Superior temporal gyrus (tissue), 1 donor: ENCODE measurements around the gene BANP.

Experiments
- DNase-seq: peaks from one replicate; pipeline ENCODE4 v3.0.0-alpha.2; 2016; ENCODE audit errors: extremely low spot score

The BANP gene

GRCh38 chr16:87949071-87949744, 2.0 kb upstream of the BANP start:
- DNase-seq, result no peak

GRCh38 chr16:87951552-87952538, 611 bp downstream of the BANP start:
- no peak for DNase-seq

- DNase-seq, result no peak
Measured at GRCh38 chr16:87952751-87953150, 1.5 kb downstream of the BANP start.

- no peak for DNase-seq
Measured at GRCh38 chr16:87953308-87954215, 2.3 kb downstream of the BANP start.

GRCh38 chr16:87954361-87954760, 3.1 kb downstream of the BANP start:
- DNase-seq, result no peak

- DNase-seq, result no peak
Measured at GRCh38 chr16:87954826-87955225, 3.6 kb downstream of the BANP start.

- DNase-seq, result no peak
Measured at GRCh38 chr16:87955302-87956097, 4.3 kb downstream of the BANP start.

GRCh38 chr16:87956098-87956364, 4.8 kb downstream of the BANP start:
- no peak for DNase-seq

- no peak for DNase-seq
Measured at GRCh38 chr16:87956365-87957231, 5.4 kb downstream of the BANP start.

GRCh38 chr16:87957296-87958094, 6.3 kb downstream of the BANP start:
- DNase-seq, result no peak

- DNase-seq, result no peak
Measured at GRCh38 chr16:87958632-87959031, 7.4 kb downstream of the BANP start.

- no peak for DNase-seq
Measured at GRCh38 chr16:87959391-87959990, 8.3 kb downstream of the BANP start.

- DNase-seq, result no peak
Measured at GRCh38 chr16:87960296-87960695, 9.1 kb downstream of the BANP start.

- DNase-seq, result no peak
Measured at GRCh38 chr16:87960852-87961251, 9.6 kb downstream of the BANP start.

GRCh38 chr16:87961623-87962022, 10.4 kb downstream of the BANP start:
- no peak for DNase-seq

- DNase-seq, result no peak
Measured at GRCh38 chr16:87963400-87963799, 12.2 kb downstream of the BANP start.

- DNase-seq, result no peak
Measured at GRCh38 chr16:87964049-87964659, 12.9 kb downstream of the BANP start.

- DNase-seq, result no peak
Measured at GRCh38 chr16:87965417-87965816, 14.2 kb downstream of the BANP start.
